ENCODE results near the gene GPR152.
A peak's percentile ranks its signal among the peaks of the same experiment; 100 is the strongest.

GPR152 gene

DNA sequence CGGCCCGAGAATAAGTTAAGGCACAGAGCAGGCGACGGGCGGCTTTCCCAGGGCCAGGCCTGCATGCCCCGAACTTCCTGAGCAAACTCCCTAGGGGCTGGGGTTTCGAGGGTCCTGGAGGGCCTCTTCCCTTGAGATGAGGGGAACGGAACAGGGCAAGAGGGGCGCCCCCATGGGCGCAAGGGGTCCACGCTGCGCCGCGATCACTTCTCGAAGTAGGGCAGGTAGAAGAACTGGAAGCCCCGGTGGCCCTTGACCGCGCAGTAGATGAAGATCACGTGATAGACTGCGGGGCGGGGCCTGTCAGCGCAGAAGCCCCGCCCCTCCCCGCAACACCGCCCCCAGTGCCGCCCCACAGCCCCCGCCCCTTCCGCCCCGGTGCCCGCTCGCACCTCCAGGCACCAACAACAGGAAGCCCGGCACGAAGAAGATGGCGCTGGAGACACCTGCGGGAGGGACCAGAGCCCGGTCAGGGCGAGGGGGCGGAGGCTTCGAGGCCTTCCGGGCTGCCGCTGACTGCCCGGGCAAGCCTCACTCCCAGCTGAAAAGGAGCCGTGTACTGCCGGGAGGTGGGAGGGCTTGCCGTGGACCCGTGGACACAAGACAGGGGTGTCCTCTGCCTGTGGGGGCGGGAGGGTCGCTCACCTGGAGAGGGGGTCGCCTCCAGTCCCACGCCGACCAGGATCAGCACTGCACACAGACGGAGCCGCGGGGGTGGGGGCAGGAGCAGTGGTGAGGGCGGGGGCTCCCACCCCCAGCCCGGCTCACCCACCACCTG is 12.1 kb upstream of the GPR152 start:
- TF ChIP-seq EZH2 (IDR thresholded peaks at IDR 0.05; ENCODE audit: borderline replicate concordance, low read length) = no peak
- TF ChIP-seq, protein P1, sequence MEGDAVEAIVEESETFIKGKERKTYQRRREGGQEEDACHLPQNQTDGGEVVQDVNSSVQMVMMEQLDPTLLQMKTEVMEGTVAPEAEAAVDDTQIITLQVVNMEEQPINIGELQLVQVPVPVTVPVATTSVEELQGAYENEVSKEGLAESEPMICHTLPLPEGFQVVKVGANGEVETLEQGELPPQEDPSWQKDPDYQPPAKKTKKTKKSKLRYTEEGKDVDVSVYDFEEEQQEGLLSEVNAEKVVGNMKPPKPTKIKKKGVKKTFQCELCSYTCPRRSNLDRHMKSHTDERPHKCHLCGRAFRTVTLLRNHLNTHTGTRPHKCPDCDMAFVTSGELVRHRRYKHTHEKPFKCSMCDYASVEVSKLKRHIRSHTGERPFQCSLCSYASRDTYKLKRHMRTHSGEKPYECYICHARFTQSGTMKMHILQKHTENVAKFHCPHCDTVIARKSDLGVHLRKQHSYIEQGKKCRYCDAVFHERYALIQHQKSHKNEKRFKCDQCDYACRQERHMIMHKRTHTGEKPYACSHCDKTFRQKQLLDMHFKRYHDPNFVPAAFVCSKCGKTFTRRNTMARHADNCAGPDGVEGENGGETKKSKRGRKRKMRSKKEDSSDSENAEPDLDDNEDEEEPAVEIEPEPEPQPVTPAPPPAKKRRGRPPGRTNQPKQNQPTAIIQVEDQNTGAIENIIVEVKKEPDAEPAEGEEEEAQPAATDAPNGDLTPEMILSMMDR (IDR thresholded peaks at IDR 0.05; ENCODE audit: low read length) = no peak

GRCh38 chr11:67463680-67464410 is 11.3 kb upstream of the GPR152 start:
- Histone ChIP-seq H3K9me3 (ENCODE audit: low read length) (no peaks in the 10 kb centered on the region), H3K79me2 (ENCODE audit: insufficient read depth, low read length) (peaks cover 3% of the 10 kb centered on the region; the same call in 1 of the 2 replicates), H2AFZ (ENCODE audit: low read length) (no peak overlapping the region), H3K9ac (ENCODE audit: low read length) (peak overlapping the region; percentile 68), H3K4me2 (ENCODE audit: low read length) (peak overlapping the region; percentile 64), H3F3A (ENCODE audit: insufficient read depth, low read length) (peaks cover 20% of the 10 kb centered on the region; the same call in 1 of the 2 replicates), H3K4me3 (ENCODE audit: low read depth, low read length, poor library complexity, severe bottlenecking) (peak overlapping the region; percentile 50), H3K36me3 (ENCODE audit: insufficient read depth, low read length) (peaks cover 7% of the 10 kb centered on the region; the same call in 1 of the 2 replicates), H4K20me1 (ENCODE audit: insufficient read depth, low read length) (no peaks in the 10 kb centered on the region), H3K9me2 (ENCODE audit: low read depth, low read length) (no peaks in the 10 kb centered on the region), H3K27ac (ENCODE audit: low read depth, low read length, poor library complexity, severe bottlenecking) (peak overlapping the region; percentile 85), H3K27me3 (ENCODE audit: insufficient read depth, low read length) (no peaks in the 10 kb centered on the region), H3K4me1 (ENCODE audit: insufficient read depth, low read length, severe bottlenecking) (peaks cover 76% of the 10 kb centered on the region)
- TF ChIP-seq EZH2 (IDR thresholded peaks at IDR 0.05; ENCODE audit: borderline replicate concordance, low read length) = no peak
- TF ChIP-seq, protein P1 (IDR thresholded peaks at IDR 0.05; ENCODE audit: low read length) = no peak

More for the DNA sequence above, 12.1 kb upstream of the GPR152 start:
- H2AFZ ChIP-seq (ENCODE audit: low read length) = no peak overlapping the region
- H4K20me1 ChIP-seq (ENCODE audit: insufficient read depth, low read length) = no peaks in the 10 kb centered on the region
- peaks cover 7% of the 10 kb centered on the region; the same call in 1 of the 2 replicates for H3K36me3 ChIP-seq (ENCODE audit: insufficient read depth, low read length)
- H3K4me1 ChIP-seq (ENCODE audit: insufficient read depth, low read length, severe bottlenecking) = peaks cover 71% of the 10 kb centered on the region
- H3K27me3 ChIP-seq (ENCODE audit: insufficient read depth, low read length) = no peaks in the 10 kb centered on the region
- peak overlapping the region; percentile 97 for H3K9ac ChIP-seq (ENCODE audit: low read length)
- H3K4me2 ChIP-seq (ENCODE audit: low read length) = peak overlapping the region; percentile 100
- H3K4me3 ChIP-seq (ENCODE audit: low read depth, low read length, poor library complexity, severe bottlenecking) = peak overlapping the region; percentile 86
- H3K9me2 ChIP-seq (ENCODE audit: low read depth, low read length) = no peaks in the 10 kb centered on the region
- H3F3A ChIP-seq (ENCODE audit: insufficient read depth, low read length) = peaks cover 20% of the 10 kb centered on the region; the same call in 1 of the 2 replicates
- H3K9me3 ChIP-seq (ENCODE audit: low read length) = no peaks in the 10 kb centered on the region
- H3K27ac ChIP-seq (ENCODE audit: low read depth, low read length, poor library complexity, severe bottlenecking) = peak overlapping the region; percentile 96
- peaks cover 3% of the 10 kb centered on the region; the same call in 1 of the 2 replicates for H3K79me2 ChIP-seq (ENCODE audit: insufficient read depth, low read length)

- peaks cover 20% of the 10 kb centered on the region; the same call in 1 of the 2 replicates for H3F3A ChIP-seq (ENCODE audit: insufficient read depth, low read length)
- H3K9me3 ChIP-seq (ENCODE audit: low read length) = no peaks in the 10 kb centered on the region
- TF ChIP-seq, protein P1 (IDR thresholded peaks at IDR 0.05; ENCODE audit: low read length) = no peak
- TF ChIP-seq EZH2 (IDR thresholded peaks at IDR 0.05; ENCODE audit: borderline replicate concordance, low read length) = no peak
- H3K4me1 ChIP-seq (ENCODE audit: insufficient read depth, low read length, severe bottlenecking) = peaks cover 80% of the 10 kb centered on the region
- H3K4me2 ChIP-seq (ENCODE audit: low read length) = no peak overlapping the region
- H3K9me2 ChIP-seq (ENCODE audit: low read depth, low read length) = no peaks in the 10 kb centered on the region
- peaks cover 7% of the 10 kb centered on the region; the same call in 1 of the 2 replicates for H3K36me3 ChIP-seq (ENCODE audit: insufficient read depth, low read length)
- H3K4me3 ChIP-seq (ENCODE audit: low read depth, low read length, poor library complexity, severe bottlenecking) = no peak overlapping the region
- no peaks in the 10 kb centered on the region for H4K20me1 ChIP-seq (ENCODE audit: insufficient read depth, low read length)
- H2AFZ ChIP-seq (ENCODE audit: low read length) = no peak overlapping the region
- H3K9ac ChIP-seq (ENCODE audit: low read length) = no peak overlapping the region
- no peaks in the 10 kb centered on the region for H3K27me3 ChIP-seq (ENCODE audit: insufficient read depth, low read length)
- H3K27ac ChIP-seq (ENCODE audit: low read depth, low read length, poor library complexity, severe bottlenecking) = peak overlapping the region; percentile 85
- peaks cover 3% of the 10 kb centered on the region; the same call in 1 of the 2 replicates for H3K79me2 ChIP-seq (ENCODE audit: insufficient read depth, low read length)
These were observed 10.7 kb upstream of the GPR152 start for GRCh38 chr11:67463186-67463585.

Data from OCI-LY1 (cell line).